ENCODE measurements around the gene COG8.

Gene COG8

DNA sequence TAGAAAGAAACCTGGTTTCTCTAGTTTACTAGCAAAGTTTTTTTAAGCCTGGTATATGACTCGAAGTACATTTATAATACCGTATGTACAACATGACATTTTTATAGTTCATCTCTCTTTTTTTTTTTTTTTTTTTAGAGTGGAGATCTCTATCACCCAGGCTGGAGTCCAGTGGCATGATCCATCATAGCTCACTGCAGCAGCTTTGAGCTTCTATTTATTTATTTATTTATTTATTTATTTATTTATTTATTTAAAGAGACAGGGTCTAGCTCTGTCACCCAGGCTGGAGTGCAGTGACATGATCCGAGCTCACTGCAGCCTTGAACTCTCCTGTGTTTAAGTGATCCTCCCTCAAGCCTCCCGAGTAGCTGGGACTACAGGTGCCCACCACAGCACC is 54.1 kb downstream of the COG8 start:
- DNase-seq: no peak

GRCh38 chr16:69283851-69284250 is 55.5 kb downstream of the COG8 start:
- DNase-seq: no peak

DNA sequence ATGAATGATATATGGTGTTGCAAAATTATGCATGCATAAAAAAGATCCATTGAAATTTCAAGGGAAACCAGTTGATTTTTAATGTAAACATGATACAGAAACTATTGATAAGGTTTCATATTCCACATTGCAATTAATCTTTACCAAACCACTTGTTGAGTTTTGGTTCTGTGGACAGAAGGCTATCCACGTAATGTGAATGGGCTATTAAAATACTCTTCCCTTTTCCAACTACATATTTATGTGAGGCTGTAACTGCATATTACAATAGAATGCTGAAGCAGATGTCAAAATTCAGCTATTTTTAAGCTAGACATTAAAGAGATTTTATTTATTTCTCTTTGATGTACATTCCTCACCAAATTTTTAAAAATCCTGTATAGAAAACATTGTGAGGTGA is 62.0 kb downstream of the COG8 start:
- peak; percentile 60 for DNase-seq

Measured in fibroblast of skin of abdomen (primary cell).